Peyer's patch (tissue), 4 donors: ENCODE data around the gene ITGA2B. TPM values are rescaled to one million over a fixed set of nuclear protein-coding genes. Genes with fewer than 3 reads are reported as not detected.
A peak's percentile ranks its signal among the peaks of the same experiment; 100 is the strongest.

ENCODE experiments used
- DNase-seq, 3 donors: peaks; one replicate each; pipeline ENCODE4 v3.0.0-alpha.2; 2017 to 2019
- H3K27ac ChIP-seq, 4 donors: fragments of 200-600 bp; sonication (generic); one replicate each; pipeline ENCODE4 v1.5.1; 2016 to 2019
- H3K27me3 ChIP-seq, 2 donors: fragments of 200-600 bp; sonication (generic); one replicate each; pipeline ENCODE4 v1.5.1; 2019
- H3K36me3 ChIP-seq, 3 donors: fragments of 200-600 bp; sonication (generic); one replicate each; pipeline ENCODE4 v1.5.1; 2016 to 2019
- H3K4me1 ChIP-seq, 4 donors: fragments of 200-600 bp; sonication (generic); one replicate each; pipeline ENCODE4 v1.5.1; 2016 to 2019
- H3K4me3 ChIP-seq, 4 donors: fragments of 200-600 bp; sonication (generic); 1 replicate in 3 of 4; 2 replicates in 1 of 4; pipeline ENCODE4 v1.5.1; 2016 to 2019; ENCODE audit warnings: mild to moderate bottlenecking in 1 of 4
- H3K9me3 ChIP-seq, 4 donors: fragments of 200-600 bp; sonication (generic); one replicate each; pipeline ENCODE4 v1.5.1; 2016 to 2019; ENCODE audit warnings: mild to moderate bottlenecking in 1 of 4
- CTCF ChIP-seq, 6 experiments: fragments of 450-650 bp in 4 of 6; fragments of 200-600 bp in 2 of 6; sonication (generic) in 1 of 6; IDR thresholded peaks; one replicate each; pipeline ENCODE4 v1.5.1; 2017 to 2019; ENCODE audit warnings: antibody characterized with exemption in 6 of 6, mild to moderate bottlenecking in 3 of 6, moderate library complexity in 1 of 6
- POLR2A ChIP-seq, 2 donors: fragments of 450-650 bp; IDR thresholded peaks; one replicate each; pipeline ENCODE4 v1.5.1; 2017; ENCODE audit warnings: antibody characterized with exemption in 2 of 2, mild to moderate bottlenecking in 2 of 2, moderate library complexity in 2 of 2
- small RNA-seq, 2 donors: library from RNA; depleted of rRNA; stranded (forward); fragments of <200 nt; gene quantifications; one replicate each; pipeline ENCODE3, GENCODE V24; 2016
- total RNA-seq, 4 donors: library from RNA; depleted of rRNA; stranded (reverse); fragments of >200 nt; gene quantifications; one replicate each; pipeline ENCODE4 v1.1.0, GENCODE V29; 2016

Gene ITGA2B
- total RNA-seq, 4 donors from 2014 or later, result 2.5 TPM; not detected in 3

- peaks cover 0 to 28% (median 7%) of the 10 kb centered on the region in 4 donors for H3K4me1 ChIP-seq
- H3K27ac ChIP-seq, result peak overlapping the region; percentile 81 to 99 (median 93)
- TF ChIP-seq POLR2A (IDR thresholded peaks at IDR 0.05) (no peak), CTCF (IDR thresholded peaks at IDR 0.05) (no peak)
- peaks cover 0 to 33% (median 0%) of the 10 kb centered on the region in 3 donors for H3K36me3 ChIP-seq
- H3K9me3 ChIP-seq, result no peaks in the 10 kb centered on the region
- H3K27me3 ChIP-seq, result no peaks in the 10 kb centered on the region
- H3K4me3 ChIP-seq, result peak overlapping the region; percentile 78 to 98 (median 95)
- DNase-seq, result no peak
Observed at GRCh38 chr17:44324092-44324570, 65.3 kb downstream of the ITGA2B start.

- peak overlapping the region in 3 of 4 donors; percentile 91 to 99 (median 95) for H3K27ac ChIP-seq
- H3K36me3 ChIP-seq, result peaks cover 0 to 37% (median 0%) of the 10 kb centered on the region in 3 donors
- H3K4me1 ChIP-seq, result peaks cover 0 to 28% (median 7%) of the 10 kb centered on the region in 4 donors
- no peak for TF ChIP-seq CTCF (IDR thresholded peaks at IDR 0.05)
- H3K9me3 ChIP-seq, result no peaks in the 10 kb centered on the region
- no peaks in the 10 kb centered on the region for H3K27me3 ChIP-seq
- H3K4me3 ChIP-seq, result peak overlapping the region; percentile 78 to 98 (median 95)
- DNase-seq, result no peak
Observed at GRCh38 chr17:44323359-44324091, 65.9 kb downstream of the ITGA2B start.

- H3K27ac ChIP-seq, result no peak overlapping the region
- no peaks in the 10 kb centered on the region for H3K27me3 ChIP-seq
- DNase-seq, result no peak
- H3K4me3 ChIP-seq, result no peak overlapping the region
- H3K4me1 ChIP-seq, result peaks cover 0 to 28% (median 7%) of the 10 kb centered on the region in 4 donors
- TF ChIP-seq POLR2A (IDR thresholded peaks at IDR 0.05) (no peak), CTCF (IDR thresholded peaks at IDR 0.05) (no peak)
- H3K36me3 ChIP-seq, result peaks cover 0 to 37% (median 0%) of the 10 kb centered on the region in 3 donors
- H3K9me3 ChIP-seq, result no peaks in the 10 kb centered on the region
Observed at GRCh38 chr17:44322236-44322895, 67.1 kb downstream of the ITGA2B start.

Small RNAs within 50 kb of the gene (small RNA-seq; reads per million reads assigned to genes)
- gene RN7SL258P, result 0 reads per million in 2 donors

Other genes with a start within 250 kb of the ITGA2B start
- 1 to 10 TPM in 3 of 4 donors, under 1 TPM in 1; 0.53 to 5.8 (median 1.6) TPM for gene HROB, start 247.7 kb downstream of the ITGA2B start, total RNA-seq
- under 1 TPM in 1 of 4 donors, not detected in 3; 0.57 TPM for gene ASB16, start 218.9 kb downstream of the ITGA2B start, total RNA-seq
- gene TMUB2, start 202.7 kb downstream of the ITGA2B start, total RNA-seq, result 10 to 100 TPM; 19.8 to 66.6 (median 52.7) TPM
- 10 to 100 TPM; 51.7 to 92.6 (median 65.7) TPM for gene ATXN7L3, start 189.8 kb downstream of the ITGA2B start, total RNA-seq
- gene UBTF, start 170.0 kb downstream of the ITGA2B start, total RNA-seq, result 100 to 1,000 TPM in 1 of 4 donors, 10 to 100 TPM in 3; 58.4 to 167 (median 77.7) TPM
- gene SLC4A1, start 121.5 kb downstream of the ITGA2B start, total RNA-seq, result not detected
- gene RUNDC3A, start 81.0 kb downstream of the ITGA2B start, total RNA-seq, result 10 to 100 TPM in 1 of 4 donors, 1 to 10 TPM in 2, under 1 TPM in 1; 0.88 to 14.9 (median 3.8) TPM
- gene SLC25A39, start 64.8 kb downstream of the ITGA2B start, total RNA-seq, result 100 to 1,000 TPM in 3 of 4 donors, 10 to 100 TPM in 1; 97.7 to 155 (median 129) TPM
- 100 to 1,000 TPM; 145 to 678 (median 492) TPM for gene GRN, start 44.3 kb downstream of the ITGA2B start, total RNA-seq
- gene FAM171A2, start 25.8 kb downstream of the ITGA2B start, total RNA-seq, result 1 to 10 TPM in 1 of 4 donors, under 1 TPM in 2, not detected in 1; 0.27 to 5.0 (median 0.88) TPM
- 10 to 100 TPM; 39.6 to 91.6 (median 48.3) TPM for gene GPATCH8, start 113.8 kb upstream of the ITGA2B start, total RNA-seq
- 1 to 10 TPM in 1 of 4 donors, under 1 TPM in 1, not detected in 2; 0.54 to 2.1 TPM for gene FZD2, start 167.8 kb upstream of the ITGA2B start, total RNA-seq